Keratinocyte (primary cell): Measurements from ENCODE around the gene ATG4D. TPM values are rescaled to one million over a fixed set of nuclear protein-coding genes. Genes with fewer than 3 reads are reported as not detected.
A peak's percentile ranks its signal among the peaks of the same experiment; 100 is the strongest.

Experiments used
- DNase-seq: peaks from one replicate; pipeline ENCODE4 v3.0.0-alpha.2; 2011; ENCODE audit warnings: low read depth, missing footprints, low spot score
- FAIRE-seq: peaks from 2 replicates; lab custom pipeline; 2011; peaks lifted over from hg19 to GRCh38; lab: Jason Lieb, UNC
- H2AFZ ChIP-seq: 2 replicates; pipeline ENCODE4 v1.6.0; 2012; ENCODE audit warnings: low read length, control low read depth, inconsistent platforms; ENCODE audit not compliant: control insufficient read depth
- H3K27ac ChIP-seq: 2 replicates; pipeline ENCODE4 v1.5.1; 2011; ENCODE audit warnings: low read length; ENCODE audit not compliant: control insufficient read depth, insufficient read depth
- H3K27me3 ChIP-seq: 3 replicates; pipeline ENCODE4 v1.6.0; 2011; ENCODE audit warnings: low read length; ENCODE audit not compliant: control insufficient read depth, insufficient read depth; ENCODE audit errors: extremely low read depth
- H3K36me3 ChIP-seq, 2 experiments: 2 replicates in 1 of 2; 3 replicates in 1 of 2; pipeline ENCODE4 v1.5.1; 2011; ENCODE audit warnings: low read length in 2 of 2, mild to moderate bottlenecking in 1 of 2; ENCODE audit not compliant: control insufficient read depth in 2 of 2, insufficient read depth in 2 of 2; ENCODE audit errors: extremely low read depth in 1 of 2
- H3K4me1 ChIP-seq: 3 replicates; pipeline ENCODE4 v1.5.1; 2011; ENCODE audit warnings: low read length; ENCODE audit not compliant: control insufficient read depth, insufficient read depth; ENCODE audit errors: extremely low read depth
- H3K4me2 ChIP-seq: 3 replicates; pipeline ENCODE4 v1.6.0; 2011; ENCODE audit warnings: low read depth, low read length; ENCODE audit not compliant: control insufficient read depth, insufficient read depth; ENCODE audit errors: extremely low read depth
- H3K4me3 ChIP-seq, 3 experiments: fragments of 200-600 bp in 1 of 3; sonication (generic) in 1 of 3; 2 replicates in 2 of 3; 3 replicates in 1 of 3; pipeline ENCODE4 v1.5.1; 2011 to 2016; ENCODE audit warnings: low read length in 3 of 3, mild to moderate bottlenecking in 3 of 3, control low read depth in 2 of 3, inconsistent platforms in 1 of 3, low read depth in 1 of 3, mixed read lengths in 1 of 3, mixed run types in 1 of 3, moderate library complexity in 1 of 3; ENCODE audit not compliant: control insufficient read depth in 2 of 3, insufficient read depth in 2 of 3; ENCODE audit errors: extremely low read depth in 1 of 3
- H3K79me2 ChIP-seq: 2 replicates; pipeline ENCODE4 v1.6.0; 2012; ENCODE audit warnings: low read length; ENCODE audit not compliant: control insufficient read depth, insufficient read depth
- H3K9ac ChIP-seq: 3 replicates; pipeline ENCODE4 v1.6.0; 2011; ENCODE audit warnings: low read length; ENCODE audit not compliant: control insufficient read depth, insufficient read depth; ENCODE audit errors: extremely low read depth
- H3K9me1 ChIP-seq: 3 replicates; pipeline ENCODE4 v1.6.0; 2011; ENCODE audit warnings: low read length; ENCODE audit not compliant: control insufficient read depth, insufficient read depth; ENCODE audit errors: extremely low read depth
- H3K9me3 ChIP-seq: 2 replicates; pipeline ENCODE4 v1.5.1; 2012; ENCODE audit warnings: low read depth, low read length; ENCODE audit not compliant: control insufficient read depth
- H4K20me1 ChIP-seq: 3 replicates; pipeline ENCODE4 v1.6.0; 2011; ENCODE audit warnings: low read length; ENCODE audit not compliant: control insufficient read depth, insufficient read depth; ENCODE audit errors: extremely low read depth
- CTCF ChIP-seq, 3 experiments: IDR thresholded peaks in 1 of 3; conservative IDR thresholded peaks in 1 of 3; optimal IDR thresholded peaks in 1 of 3; 2 replicates in 2 of 3; 3 replicates in 1 of 3; pipeline versions ENCODE3 to v1.5.1; 2011; ENCODE audit warnings: low read length in 3 of 3, mild to moderate bottlenecking in 3 of 3, moderate library complexity in 2 of 3, control low read depth in 1 of 3, inconsistent platforms in 1 of 3; ENCODE audit not compliant: insufficient read depth in 2 of 3; ENCODE audit errors: extremely low read depth in 1 of 3
- EZH2 ChIP-seq: IDR thresholded peaks from one replicate; pipeline ENCODE4 v1.6.1; 2012; ENCODE audit warnings: inconsistent platforms, mild to moderate bottlenecking, low read length, moderate library complexity
- dilution Hi-C: fragments of 300-500 bp; cut with MboI; formaldehyde crosslinking; loops from one replicate; pipeline ENCODE4 v1.7.0; 2020; ENCODE audit warnings: low sequenced_read_pairs; ENCODE audit not compliant: extremely low pct_ligation_motif_present
- polyA plus RNA-seq, 5 experiments: library from polyadenylated mRNA; depleted of rRNA in 3 of 5; stranded (reverse) in 3 of 5; stranded (forward) in 1 of 5; unstranded in 1 of 5; fragments of >200 nt; gene quantifications; 1 replicate in 1 of 5; 2 replicates in 3 of 5; 3 replicates in 1 of 5; pipeline versions ENCODE4 v1.2.1 to v1.2.3, GENCODE V29; 2011 to 2012; ENCODE audit warnings: missing spikeins in 2 of 5, low read depth in 1 of 5, low replicate concordance in 1 of 5

ATG4D gene
- polyA plus RNA-seq, 1 donor (not counting 4 experiments of a cell fraction or from before 2014, with no cell fraction given), result 12.6 TPM

- H3K79me2 ChIP-seq, result peaks cover 37% of the 10 kb centered on the region
- no peaks in the 10 kb centered on the region for H3K9me1 ChIP-seq
- no peaks in the 10 kb centered on the region for H3K27me3 ChIP-seq
- peaks cover 42% of the 10 kb centered on the region for H3K4me1 ChIP-seq
- no peak overlapping the region for H3K27ac ChIP-seq
- dilution Hi-C loops, result no loop called here
- H2AFZ ChIP-seq, result peak overlapping the region; percentile 37
- peak overlapping the region; percentile 55 to 86 (median 65) for H3K4me3 ChIP-seq
- peak overlapping the region; percentile 96 for H3K4me2 ChIP-seq
- DNase-seq (no peak), FAIRE-seq (peak; percentile 71)
- no peaks in the 10 kb centered on the region for H4K20me1 ChIP-seq
- H3K36me3 ChIP-seq, result peaks cover 5 to 12% of the 10 kb centered on the region in 2 experiments
- H3K9me3 ChIP-seq, result no peaks in the 10 kb centered on the region
- TF ChIP-seq CTCF (optimal IDR thresholded peaks at IDR 0.05 in 1 of 3, IDR thresholded peaks at IDR 0.05 in 1 of 3, conservative IDR thresholded peaks at IDR 0.05 in 1 of 3; ENCODE audit: extremely low read depth in 1 of 3, insufficient read depth in 2 of 3, low read length in 3 of 3), result no peak
- no peak for TF ChIP-seq EZH2
- peak overlapping the region; percentile 48 for H3K9ac ChIP-seq
These were observed 25.8 kb upstream of the ATG4D start for GRCh38 chr19:10517760-10518443.

DNA sequence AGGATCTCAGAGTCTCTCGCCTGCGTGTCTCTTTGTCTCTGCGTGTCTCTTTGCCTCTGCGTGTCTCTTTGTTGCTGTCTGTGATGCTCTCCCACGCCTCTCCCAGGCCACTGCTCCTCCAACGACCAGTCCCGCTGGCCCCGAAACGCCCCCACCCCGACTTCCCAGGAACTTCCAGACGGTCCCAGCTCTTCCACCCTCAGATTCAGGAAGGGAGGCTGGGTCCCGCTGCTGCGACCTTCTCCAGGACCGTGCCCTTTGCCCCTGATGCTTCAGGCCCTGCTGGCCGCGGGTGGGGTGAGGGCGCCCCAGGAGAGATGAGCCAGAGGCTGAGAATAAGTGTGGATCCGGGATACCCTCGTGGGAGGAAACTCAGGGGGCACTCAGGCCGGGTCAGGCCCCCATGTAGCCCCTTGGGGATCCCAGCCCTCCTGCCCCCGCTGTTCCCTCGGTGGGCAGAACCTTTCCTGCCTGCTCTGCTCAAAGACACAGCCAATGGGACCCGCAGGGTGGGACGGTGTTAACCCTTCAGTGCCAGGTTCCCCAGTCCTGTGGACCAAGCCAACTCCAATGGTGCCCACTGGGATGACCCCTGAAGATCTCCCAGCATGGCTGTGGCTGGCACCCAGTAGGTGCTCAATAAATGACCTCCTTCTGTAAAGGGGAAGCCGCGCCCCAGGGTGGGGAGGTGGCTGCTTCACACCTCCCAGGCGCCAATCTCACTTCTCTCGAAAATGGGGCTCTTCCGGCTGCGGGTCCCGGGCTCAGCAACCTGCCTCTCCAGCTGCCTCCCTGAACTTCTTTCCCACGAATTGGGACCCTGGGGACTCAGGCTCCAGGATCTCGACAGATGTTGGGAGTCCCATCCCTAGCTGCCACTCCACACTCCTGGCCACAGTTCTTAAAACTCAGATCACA is 25.0 kb upstream of the ATG4D start:
- no peak for DNase-seq
- no peaks in the 10 kb centered on the region for H3K27me3 ChIP-seq
- no peaks in the 10 kb centered on the region for H3K9me3 ChIP-seq
- dilution Hi-C loops, result no loop called here
- peak overlapping the region; percentile 1 for H2AFZ ChIP-seq
- no peak overlapping the region for H3K27ac ChIP-seq
- TF ChIP-seq CTCF (optimal IDR thresholded peaks at IDR 0.05 in 1 of 3, IDR thresholded peaks at IDR 0.05 in 1 of 3, conservative IDR thresholded peaks at IDR 0.05 in 1 of 3; ENCODE audit: extremely low read depth in 1 of 3, insufficient read depth in 2 of 3, low read length in 3 of 3) (no peak), EZH2 (no peak)
- peaks cover 42% of the 10 kb centered on the region for H3K4me1 ChIP-seq
- H3K4me2 ChIP-seq, result peak overlapping the region; percentile 96
- H3K79me2 ChIP-seq, result peaks cover 30% of the 10 kb centered on the region
- peaks cover 0 to 4% of the 10 kb centered on the region in 2 experiments for H3K36me3 ChIP-seq
- no peak for FAIRE-seq
- H3K9me1 ChIP-seq, result no peaks in the 10 kb centered on the region
- no peaks in the 10 kb centered on the region for H4K20me1 ChIP-seq
- no peak overlapping the region for H3K9ac ChIP-seq
- peak overlapping the region in 1 of 3 experiments; percentile 55 for H3K4me3 ChIP-seq
